Measurements from ENCODE around the gene OR7E24.
"Not testable (repeated sequence)": the region's sequence is repeated elsewhere in the genome, so short reads cannot be mapped to it uniquely, and the experiment has no call there.

The OR7E24 gene

GRCh38 chr19:9250630-9251029 is at the start of gene OR7E24:
Gene OR7E24, plus strand, starts transcription at chr19:9250930. Its CDS starts 114 bp downstream, at chr19:9251044.
- DNase-seq: no peak

- DNase-seq: peak; percentile 50
These were observed 45.1 kb upstream of the OR7E24 start for GRCh38 chr19:9205501-9206113.

- no peak for DNase-seq
These were observed 31.2 kb upstream of the OR7E24 start, which contains the start of gene OR7D4 for GRCh38 chr19:9219489-9219888. Gene OR7D4, minus strand, starts transcription at chr19:9219589. Its CDS starts 4,752 bp downstream, at chr19:9214837.

- DNase-seq: no peak
These were observed 506 bp downstream of the OR7E24 start for GRCh38 chr19:9251236-9251635.

GRCh38 chr19:9283485-9283884 is 32.8 kb downstream of the OR7E24 start:
- DNase-seq: not testable (repeated sequence)

GRCh38 chr19:9289231-9289884 is 38.6 kb downstream of the OR7E24 start:
- DNase-seq: no peak

GRCh38 chr19:9295411-9295849 is 44.7 kb downstream of the OR7E24 start:
- DNase-seq: no peak

GRCh38 chr19:9296336-9296735 is 45.6 kb downstream of the OR7E24 start:
- DNase-seq: no peak
